GM18951 (cell line): ENCODE data around the gene GNPAT.

ENCODE experiments used
- POLR2A ChIP-seq: IDR thresholded peaks from 4 replicates; pipeline ENCODE4 v1.6.1; 2011; ENCODE audit warnings: mild to moderate bottlenecking; ENCODE audit not compliant: insufficient read length, insufficient read depth; ENCODE audit errors: extremely low read depth
- in situ Hi-C: fragments of 300-500 bp; cut with MboI; formaldehyde crosslinking; loops from one replicate; pipeline ENCODE4 v1.12.0; 2022; ENCODE audit warnings: low sequenced_read_pairs, mixed read lengths, inconsistent platforms; ENCODE audit not compliant: unreplicated experiment

The GNPAT gene

GRCh38 chr1:231240883-231241735 is at the start of gene GNPAT:
TSS of gene GNPAT (plus strand) at chr1:231241212. CDS start at chr1:231241379, 167 bp downstream.
- TF ChIP-seq POLR2A = peak; percentile 98
- in situ Hi-C loops = no loop called here

- in situ Hi-C loops = loop anchor here (25.0 kb wide), 1 partner anchor 280 kb away; no protein-coding TSS in a partner anchor
- TF ChIP-seq POLR2A = no peak
These were observed 48.3 kb upstream of the GNPAT start for GRCh38 chr1:231192620-231193163.

GRCh38 chr1:231193710-231194340 is 47.2 kb upstream of the GNPAT start:
- TF ChIP-seq POLR2A = no peak
- in situ Hi-C loops = loop anchor here (25.0 kb wide), 1 partner anchor 282 kb away; no protein-coding TSS in a partner anchor

GRCh38 chr1:231194476-231194842 is 46.6 kb upstream of the GNPAT start:
- in situ Hi-C loops = loop anchor here (25.0 kb wide), 1 partner anchor 282 kb away; no protein-coding TSS in a partner anchor
- no peak for TF ChIP-seq POLR2A

- in situ Hi-C loops = loop anchor here (25.0 kb wide), 1 partner anchor 283 kb away; no protein-coding TSS in a partner anchor
- no peak for TF ChIP-seq POLR2A
These were observed 46.0 kb upstream of the GNPAT start for GRCh38 chr1:231194843-231195516.

- in situ Hi-C loops = loop anchor here (25.0 kb wide), 1 partner anchor 284 kb away; no protein-coding TSS in a partner anchor
- TF ChIP-seq POLR2A = no peak
These were observed 44.7 kb upstream of the GNPAT start for GRCh38 chr1:231196307-231196706.

- in situ Hi-C loops = loop anchor here (25.0 kb wide), 1 partner anchor 284 kb away; no protein-coding TSS in a partner anchor
- TF ChIP-seq POLR2A = no peak
These were observed 44.3 kb upstream of the GNPAT start for GRCh38 chr1:231196728-231197127.

- TF ChIP-seq POLR2A = no peak
- in situ Hi-C loops = loop anchor here (25.0 kb wide), 1 partner anchor 288 kb away; no protein-coding TSS in a partner anchor
These were observed 41.1 kb upstream of the GNPAT start for GRCh38 chr1:231199868-231200267.

GRCh38 chr1:231200388-231201031 is 40.5 kb upstream of the GNPAT start:
- in situ Hi-C loops = no loop called here
- TF ChIP-seq POLR2A = no peak

GRCh38 chr1:231201375-231201978 is 39.5 kb upstream of the GNPAT start:
- in situ Hi-C loops = no loop called here
- no peak for TF ChIP-seq POLR2A

- in situ Hi-C loops = no loop called here
- TF ChIP-seq POLR2A = no peak
These were observed 38.9 kb upstream of the GNPAT start for GRCh38 chr1:231201979-231202633.
